WTC11 (cell line): ENCODE data around the gene MTMR8.

Source experiments
- AFF4 ChIP-seq: sonication (generic); formaldehyde crosslinking; IDR thresholded peaks from 2 replicates; pipeline ENCODE4 v1.8.1; 2023; ENCODE audit warnings: mild to moderate bottlenecking, missing genetic modification reagents, borderline replicate concordance
- CREB1 ChIP-seq: sonication (generic); formaldehyde crosslinking; IDR thresholded peaks from 2 replicates; pipeline ENCODE4 v1.8.0; 2023; ENCODE audit warnings: mild to moderate bottlenecking, missing genetic modification reagents
- E2F4 ChIP-seq: sonication (generic); formaldehyde crosslinking; IDR thresholded peaks from 2 replicates; pipeline ENCODE4 v1.8.1; 2022; ENCODE audit warnings: low read depth, mild to moderate bottlenecking, moderate library complexity, missing genetic modification reagents, borderline replicate concordance
- FOXJ3 ChIP-seq: sonication (generic); formaldehyde crosslinking; IDR thresholded peaks from 2 replicates; pipeline ENCODE4 v1.9.0; 2021; ENCODE audit warnings: missing genetic modification reagents, mild to moderate bottlenecking, borderline replicate concordance
- FOXP1 ChIP-seq: sonication (generic); formaldehyde crosslinking; IDR thresholded peaks from 2 replicates; pipeline ENCODE4 v1.8.0; 2022; ENCODE audit warnings: missing genetic modification reagents, mild to moderate bottlenecking, moderate library complexity, borderline replicate concordance
- HMGXB4 ChIP-seq: sonication (generic); formaldehyde crosslinking; IDR thresholded peaks from 2 replicates; pipeline ENCODE4 v1.8.1; 2023; ENCODE audit warnings: mild to moderate bottlenecking, moderate library complexity, missing genetic modification reagents
- NFYB ChIP-seq: sonication (generic); formaldehyde crosslinking; conservative IDR thresholded peaks from 2 replicates; pipeline ENCODE4 v1.8.0; 2022; ENCODE audit warnings: low read depth, missing genetic modification reagents
- SP1 ChIP-seq: sonication (generic); formaldehyde crosslinking; conservative IDR thresholded peaks from 2 replicates; pipeline ENCODE4 v1.8.1; 2022; ENCODE audit warnings: missing genetic modification reagents
- ZBTB21 ChIP-seq: sonication (generic); formaldehyde crosslinking; IDR thresholded peaks from 2 replicates; pipeline ENCODE4 v1.8.1; 2023; ENCODE audit warnings: mild to moderate bottlenecking, missing genetic modification reagents, borderline replicate concordance
- ZNF317 ChIP-seq: sonication (generic); formaldehyde crosslinking; IDR thresholded peaks from 2 replicates; pipeline ENCODE4 v1.8.1; 2023; ENCODE audit warnings: low read depth, mild to moderate bottlenecking, moderate library complexity, missing genetic modification reagents, borderline replicate concordance
- TF ChIP-seq, protein P1 (sequence below): fragments of 200-600 bp; IDR thresholded peaks from 2 replicates; pipeline ENCODE4 v1.8.0; 2022; ENCODE audit warnings: antibody characterized with exemption
- TF ChIP-seq, protein P2 (sequence below): sonication (generic); formaldehyde crosslinking; conservative IDR thresholded peaks from 2 replicates; pipeline ENCODE4 v1.8.1; 2023; ENCODE audit warnings: mild to moderate bottlenecking, low read depth, missing genetic modification reagents, moderate library complexity
- TF ChIP-seq, protein P3 (sequence below): sonication (generic); formaldehyde crosslinking; IDR thresholded peaks from 2 replicates; pipeline ENCODE4 v1.8.1; 2022; ENCODE audit warnings: low read depth, missing genetic modification reagents, borderline replicate concordance
- TF ChIP-seq, protein P4 (sequence below): sonication (generic); formaldehyde crosslinking; IDR thresholded peaks from 2 replicates; pipeline ENCODE4 v1.8.0; 2023; ENCODE audit warnings: missing genetic modification reagents

- TF ChIP-seq, protein P1, sequence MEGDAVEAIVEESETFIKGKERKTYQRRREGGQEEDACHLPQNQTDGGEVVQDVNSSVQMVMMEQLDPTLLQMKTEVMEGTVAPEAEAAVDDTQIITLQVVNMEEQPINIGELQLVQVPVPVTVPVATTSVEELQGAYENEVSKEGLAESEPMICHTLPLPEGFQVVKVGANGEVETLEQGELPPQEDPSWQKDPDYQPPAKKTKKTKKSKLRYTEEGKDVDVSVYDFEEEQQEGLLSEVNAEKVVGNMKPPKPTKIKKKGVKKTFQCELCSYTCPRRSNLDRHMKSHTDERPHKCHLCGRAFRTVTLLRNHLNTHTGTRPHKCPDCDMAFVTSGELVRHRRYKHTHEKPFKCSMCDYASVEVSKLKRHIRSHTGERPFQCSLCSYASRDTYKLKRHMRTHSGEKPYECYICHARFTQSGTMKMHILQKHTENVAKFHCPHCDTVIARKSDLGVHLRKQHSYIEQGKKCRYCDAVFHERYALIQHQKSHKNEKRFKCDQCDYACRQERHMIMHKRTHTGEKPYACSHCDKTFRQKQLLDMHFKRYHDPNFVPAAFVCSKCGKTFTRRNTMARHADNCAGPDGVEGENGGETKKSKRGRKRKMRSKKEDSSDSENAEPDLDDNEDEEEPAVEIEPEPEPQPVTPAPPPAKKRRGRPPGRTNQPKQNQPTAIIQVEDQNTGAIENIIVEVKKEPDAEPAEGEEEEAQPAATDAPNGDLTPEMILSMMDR, result no peak
- TF ChIP-seq FOXP1 (no peak), ZBTB21 (CRISPR knock-in tag) (no peak), CREB1 (CRISPR knock-in tag) (no peak), HMGXB4 (CRISPR knock-in tag) (no peak), FOXJ3 (no peak), NFYB (CRISPR knock-in tag) (no peak), E2F4 (CRISPR knock-in tag) (no peak), ZNF317 (CRISPR knock-in tag) (no peak), AFF4 (CRISPR knock-in tag) (no peak), SP1 (CRISPR knock-in tag) (no peak)
- TF ChIP-seq, protein P2, sequence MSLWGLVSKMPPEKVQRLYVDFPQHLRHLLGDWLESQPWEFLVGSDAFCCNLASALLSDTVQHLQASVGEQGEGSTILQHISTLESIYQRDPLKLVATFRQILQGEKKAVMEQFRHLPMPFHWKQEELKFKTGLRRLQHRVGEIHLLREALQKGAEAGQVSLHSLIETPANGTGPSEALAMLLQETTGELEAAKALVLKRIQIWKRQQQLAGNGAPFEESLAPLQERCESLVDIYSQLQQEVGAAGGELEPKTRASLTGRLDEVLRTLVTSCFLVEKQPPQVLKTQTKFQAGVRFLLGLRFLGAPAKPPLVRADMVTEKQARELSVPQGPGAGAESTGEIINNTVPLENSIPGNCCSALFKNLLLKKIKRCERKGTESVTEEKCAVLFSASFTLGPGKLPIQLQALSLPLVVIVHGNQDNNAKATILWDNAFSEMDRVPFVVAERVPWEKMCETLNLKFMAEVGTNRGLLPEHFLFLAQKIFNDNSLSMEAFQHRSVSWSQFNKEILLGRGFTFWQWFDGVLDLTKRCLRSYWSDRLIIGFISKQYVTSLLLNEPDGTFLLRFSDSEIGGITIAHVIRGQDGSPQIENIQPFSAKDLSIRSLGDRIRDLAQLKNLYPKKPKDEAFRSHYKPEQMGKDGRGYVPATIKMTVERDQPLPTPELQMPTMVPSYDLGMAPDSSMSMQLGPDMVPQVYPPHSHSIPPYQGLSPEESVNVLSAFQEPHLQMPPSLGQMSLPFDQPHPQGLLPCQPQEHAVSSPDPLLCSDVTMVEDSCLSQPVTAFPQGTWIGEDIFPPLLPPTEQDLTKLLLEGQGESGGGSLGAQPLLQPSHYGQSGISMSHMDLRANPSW (CRISPR knock-in tag), result no peak
- TF ChIP-seq, protein P3, sequence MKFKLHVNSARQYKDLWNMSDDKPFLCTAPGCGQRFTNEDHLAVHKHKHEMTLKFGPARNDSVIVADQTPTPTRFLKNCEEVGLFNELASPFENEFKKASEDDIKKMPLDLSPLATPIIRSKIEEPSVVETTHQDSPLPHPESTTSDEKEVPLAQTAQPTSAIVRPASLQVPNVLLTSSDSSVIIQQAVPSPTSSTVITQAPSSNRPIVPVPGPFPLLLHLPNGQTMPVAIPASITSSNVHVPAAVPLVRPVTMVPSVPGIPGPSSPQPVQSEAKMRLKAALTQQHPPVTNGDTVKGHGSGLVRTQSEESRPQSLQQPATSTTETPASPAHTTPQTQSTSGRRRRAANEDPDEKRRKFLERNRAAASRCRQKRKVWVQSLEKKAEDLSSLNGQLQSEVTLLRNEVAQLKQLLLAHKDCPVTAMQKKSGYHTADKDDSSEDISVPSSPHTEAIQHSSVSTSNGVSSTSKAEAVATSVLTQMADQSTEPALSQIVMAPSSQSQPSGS, result no peak
- TF ChIP-seq, protein P4, sequence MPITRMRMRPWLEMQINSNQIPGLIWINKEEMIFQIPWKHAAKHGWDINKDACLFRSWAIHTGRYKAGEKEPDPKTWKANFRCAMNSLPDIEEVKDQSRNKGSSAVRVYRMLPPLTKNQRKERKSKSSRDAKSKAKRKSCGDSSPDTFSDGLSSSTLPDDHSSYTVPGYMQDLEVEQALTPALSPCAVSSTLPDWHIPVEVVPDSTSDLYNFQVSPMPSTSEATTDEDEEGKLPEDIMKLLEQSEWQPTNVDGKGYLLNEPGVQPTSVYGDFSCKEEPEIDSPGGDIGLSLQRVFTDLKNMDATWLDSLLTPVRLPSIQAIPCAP (CRISPR knock-in tag), result no peak
Measured at GRCh38 chrX:64439551-64439950, 44.3 kb upstream of the MTMR8 start.
